ENCODE measurements around the gene TRH.

DNA sequence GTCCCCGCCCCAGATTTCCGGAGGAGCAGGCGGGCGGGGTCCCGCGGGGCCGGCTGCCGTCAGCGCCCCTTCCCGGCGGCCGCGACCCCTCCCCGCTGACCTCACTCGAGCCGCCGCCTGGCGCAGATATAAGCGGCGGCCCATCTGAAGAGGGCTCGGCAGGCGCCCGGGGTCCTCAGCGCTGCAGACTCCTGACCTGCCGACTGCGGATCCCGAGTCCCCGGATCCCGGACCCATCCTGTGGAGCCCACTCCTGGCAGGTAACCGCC lies at the start of gene TRH:
- TF ChIP-seq CTCF (IDR thresholded peaks at IDR 0.05) (no peak), POLR2AphosphoS5 (IDR thresholded peaks at IDR 0.05) (no peak)
